ENCODE data around the gene ATP2B2.
A peak's percentile ranks its signal among the peaks of the same experiment; 100 is the strongest.

The ATP2B2 gene

GRCh38 chr3:10378742-10379141 lies 126.6 kb downstream of the ATP2B2 start:
- DNase-seq: no peak

- DNase-seq: no peak
Observed at GRCh38 chr3:10378246-10378645, 127.1 kb downstream of the ATP2B2 start.

- DNase-seq: no peak
Observed at GRCh38 chr3:10377148-10377725, 128.1 kb downstream of the ATP2B2 start.

- no peak for DNase-seq
Observed at GRCh38 chr3:10376353-10376752, 129.0 kb downstream of the ATP2B2 start.

- DNase-seq: no peak
Observed at GRCh38 chr3:10375296-10376053, 129.9 kb downstream of the ATP2B2 start.

- no peak for DNase-seq
Observed at GRCh38 chr3:10374311-10374710, 131.1 kb downstream of the ATP2B2 start.

- no peak for DNase-seq
Observed at GRCh38 chr3:10373686-10374261, 131.6 kb downstream of the ATP2B2 start.

- DNase-seq: no peak
Observed at GRCh38 chr3:10371789-10372188, 133.6 kb downstream of the ATP2B2 start.

- no peak for DNase-seq
Observed at GRCh38 chr3:10371167-10371566, 134.2 kb downstream of the ATP2B2 start.

GRCh38 chr3:10370429-10370828 lies 135.0 kb downstream of the ATP2B2 start:
- peak; percentile 52 for DNase-seq

- DNase-seq: no peak
Observed at GRCh38 chr3:10368512-10368911, 136.9 kb downstream of the ATP2B2 start.

GRCh38 chr3:10367506-10367905 lies 137.9 kb downstream of the ATP2B2 start:
- no peak for DNase-seq

- DNase-seq: peak; percentile 77
Observed at GRCh38 chr3:10366651-10367101, 138.7 kb downstream of the ATP2B2 start.

- DNase-seq: no peak
Observed at GRCh38 chr3:10365791-10366190, 139.6 kb downstream of the ATP2B2 start.

- DNase-seq: no peak
Observed at GRCh38 chr3:10365316-10365715, 140.1 kb downstream of the ATP2B2 start.

GRCh38 chr3:10364806-10365205 lies 140.6 kb downstream of the ATP2B2 start:
- no peak for DNase-seq

GRCh38 chr3:10363935-10364334 lies 141.5 kb downstream of the ATP2B2 start:
- no peak for DNase-seq

GRCh38 chr3:10361375-10361774 lies 144.0 kb downstream of the ATP2B2 start:
- DNase-seq: no peak

GRCh38 chr3:10360478-10360877 lies 144.9 kb downstream of the ATP2B2 start:
- DNase-seq: no peak

- no peak for DNase-seq
Observed at GRCh38 chr3:10359761-10360161, 145.6 kb downstream of the ATP2B2 start.

GRCh38 chr3:10358309-10358980 lies 146.9 kb downstream of the ATP2B2 start:
- no peak for DNase-seq

- DNase-seq: no peak
Observed at GRCh38 chr3:10357592-10358308, 147.6 kb downstream of the ATP2B2 start.

GRCh38 chr3:10357095-10357494 lies 148.3 kb downstream of the ATP2B2 start:
- no peak for DNase-seq

Data from eye (tissue), 1 donor.